Urinary bladder (tissue), 4 donors: Measurements from ENCODE around the gene CTNNBIP1. TPM values are rescaled to one million over a fixed set of nuclear protein-coding genes. Genes with fewer than 3 reads are reported as not detected.

Source experiments
- DNase-seq: peaks from one replicate; pipeline ENCODE4 v3.0.0-alpha.2; 2015; ENCODE audit errors: extremely low spot score
- H3K27ac ChIP-seq: one replicate; pipeline ENCODE4 v1.5.1; 2013; ENCODE audit warnings: low read depth, mild to moderate bottlenecking, moderate library complexity
- H3K36me3 ChIP-seq: one replicate; pipeline ENCODE4 v1.6.1; 2013; ENCODE audit warnings: mild to moderate bottlenecking, moderate library complexity; ENCODE audit not compliant: insufficient read depth
- H3K4me1 ChIP-seq: one replicate; pipeline ENCODE4 v1.6.1; 2013; ENCODE audit warnings: mild to moderate bottlenecking, moderate library complexity; ENCODE audit not compliant: insufficient read depth
- H3K4me3 ChIP-seq: one replicate; pipeline ENCODE4 v1.5.1; 2013; ENCODE audit warnings: low read depth, low read length
- WGBS: extraction: QIAGEN DNeasy Blood & Tissue Kit; methylation state at CpG from one replicate; pipeline ENCODE4 v1.1.7; 2013; 5-methylcytosine and 5-hydroxymethylcytosine counted together
- polyA plus RNA-seq: library from polyadenylated mRNA; stranded (reverse); fragments of 200-250 nt; gene quantifications from one replicate; pipeline ENCODE4 v1.2.3, GENCODE V29; 2013
- total RNA-seq: library from RNA; depleted of rRNA; stranded (reverse); fragments of >200 nt; gene quantifications from one replicate; pipeline ENCODE4 v1.2.3, GENCODE V29; 2014
- donor health status: healthy with polysubstance abuse.
- donor health status: healthy.

Gene CTNNBIP1
- total and polyA plus RNA-seq, 2 donors, result 18.2 to 18.5 TPM

- WGBS, result 75% methylated on average over 18 of the region's 18 CpGs
- H3K4me3 ChIP-seq, result no peak overlapping the region
- no peaks in the 10 kb centered on the region for H3K36me3 ChIP-seq
- DNase-seq, result no peak
- H3K4me1 ChIP-seq, result no peaks in the 10 kb centered on the region
- H3K27ac ChIP-seq, result no peak overlapping the region
Measured at GRCh38 chr1:9850442-9851162, 59.5 kb downstream of the CTNNBIP1 start.

GRCh38 chr1:9849691-9850441, 60.2 kb downstream of the CTNNBIP1 start:
- Histone ChIP-seq H3K4me3 (no peak overlapping the region), H3K4me1 (no peaks in the 10 kb centered on the region), H3K27ac (no peak overlapping the region), H3K36me3 (no peaks in the 10 kb centered on the region)
- DNase-seq, result no peak
- WGBS, result 80% methylated on average over 20 of the region's 20 CpGs

- 67% methylated on average over 8 of the region's 8 CpGs for WGBS
- H3K27ac ChIP-seq, result no peak overlapping the region
- no peaks in the 10 kb centered on the region for H3K36me3 ChIP-seq
- no peak overlapping the region for H3K4me3 ChIP-seq
- no peak for DNase-seq
- no peaks in the 10 kb centered on the region for H3K4me1 ChIP-seq
Measured at GRCh38 chr1:9848022-9848421, 62.0 kb downstream of the CTNNBIP1 start.

GRCh38 chr1:9847269-9847668, 62.8 kb downstream of the CTNNBIP1 start:
- no peak for DNase-seq
- no peaks in the 10 kb centered on the region for H3K4me1 ChIP-seq
- 92% methylated on average over 2 of the region's 2 CpGs for WGBS
- no peaks in the 10 kb centered on the region for H3K36me3 ChIP-seq
- no peak overlapping the region for H3K27ac ChIP-seq
- H3K4me3 ChIP-seq, result no peak overlapping the region

GRCh38 chr1:9846611-9847171, 63.4 kb downstream of the CTNNBIP1 start:
- Histone ChIP-seq H3K27ac (no peak overlapping the region), H3K4me3 (no peak overlapping the region), H3K36me3 (no peaks in the 10 kb centered on the region), H3K4me1 (no peaks in the 10 kb centered on the region)
- no peak for DNase-seq
- 73% methylated on average over 17 of the region's 17 CpGs for WGBS

- Histone ChIP-seq H3K4me3 (no peak overlapping the region), H3K36me3 (no peaks in the 10 kb centered on the region), H3K27ac (no peak overlapping the region), H3K4me1 (no peaks in the 10 kb centered on the region)
- 74% methylated on average over 9 of the region's 9 CpGs for WGBS
- no peak for DNase-seq
Measured at GRCh38 chr1:9845914-9846313, 64.2 kb downstream of the CTNNBIP1 start.

- no peaks in the 10 kb centered on the region for H3K4me1 ChIP-seq
- no peaks in the 10 kb centered on the region for H3K36me3 ChIP-seq
- H3K27ac ChIP-seq, result no peak overlapping the region
- no peak overlapping the region for H3K4me3 ChIP-seq
- 79% methylated on average over 7 of the region's 7 CpGs for WGBS
- DNase-seq, result no peak
Measured at GRCh38 chr1:9844756-9845155, 65.3 kb downstream of the CTNNBIP1 start.

- Histone ChIP-seq H3K4me1 (no peaks in the 10 kb centered on the region), H3K27ac (no peak overlapping the region), H3K4me3 (no peak overlapping the region), H3K36me3 (no peaks in the 10 kb centered on the region)
- no peak for DNase-seq
- WGBS, result 46% methylated on average over 12 of the region's 12 CpGs
Measured at GRCh38 chr1:9844106-9844505, 66.0 kb downstream of the CTNNBIP1 start.

- WGBS, result 83% methylated on average over 7 of the region's 7 CpGs
- H3K27ac ChIP-seq, result no peak overlapping the region
Measured at GRCh38 chr1:9843576-9843945, 66.5 kb downstream of the CTNNBIP1 start.

GRCh38 chr1:9842781-9843575, 67.1 kb downstream of the CTNNBIP1 start:
- 60% methylated on average over 20 of the region's 20 CpGs for WGBS
- no peak overlapping the region for H3K4me3 ChIP-seq
- no peaks in the 10 kb centered on the region for H3K36me3 ChIP-seq
- H3K27ac ChIP-seq, result no peak overlapping the region
- H3K4me1 ChIP-seq, result no peaks in the 10 kb centered on the region
- DNase-seq, result no peak

More at GRCh38 chr1:9843576-9843945, 66.5 kb downstream of the CTNNBIP1 start:
- H3K4me3 ChIP-seq, result no peak overlapping the region
- no peaks in the 10 kb centered on the region for H3K4me1 ChIP-seq
- no peaks in the 10 kb centered on the region for H3K36me3 ChIP-seq
- no peak for DNase-seq

- DNase-seq, result no peak
- Histone ChIP-seq H3K27ac (no peak overlapping the region), H3K4me3 (no peak overlapping the region), H3K4me1 (no peaks in the 10 kb centered on the region), H3K36me3 (no peaks in the 10 kb centered on the region)
- 47% methylated on average over 9 of the region's 9 CpGs for WGBS
Measured at GRCh38 chr1:9842073-9842711, 67.9 kb downstream of the CTNNBIP1 start.

GRCh38 chr1:9841460-9841859, 68.6 kb downstream of the CTNNBIP1 start:
- Histone ChIP-seq H3K4me3 (no peak overlapping the region), H3K36me3 (no peaks in the 10 kb centered on the region), H3K4me1 (no peaks in the 10 kb centered on the region), H3K27ac (no peak overlapping the region)
- DNase-seq, result no peak
- WGBS, result 88% methylated on average over 2 of the region's 2 CpGs

- Histone ChIP-seq H3K36me3 (no peaks in the 10 kb centered on the region), H3K4me3 (no peak overlapping the region), H3K4me1 (no peaks in the 10 kb centered on the region), H3K27ac (no peak overlapping the region)
- no peak for DNase-seq
- 45% methylated on average over 3 of the region's 3 CpGs for WGBS
Measured at GRCh38 chr1:9840176-9840575, 69.9 kb downstream of the CTNNBIP1 start.
